GM18517 (cell line): Measurements from ENCODE around the gene MAML2.
"Not testable (repeated sequence)": the region's sequence is repeated elsewhere in the genome, so short reads cannot be mapped to it uniquely, and the experiment has no call there.

Experiments
- ATAC-seq: cut with Tn5 transposase; IDR thresholded peaks from one replicate; pipeline ENCODE4 v1.9.1; 2021; ENCODE audit warnings: mild to moderate bottlenecking, moderate library complexity; ENCODE audit not compliant: unreplicated experiment

Gene MAML2

GRCh38 chr11:96193745-96194443 is 149.1 kb downstream of the MAML2 start:
- no peak for ATAC-seq

DNA sequence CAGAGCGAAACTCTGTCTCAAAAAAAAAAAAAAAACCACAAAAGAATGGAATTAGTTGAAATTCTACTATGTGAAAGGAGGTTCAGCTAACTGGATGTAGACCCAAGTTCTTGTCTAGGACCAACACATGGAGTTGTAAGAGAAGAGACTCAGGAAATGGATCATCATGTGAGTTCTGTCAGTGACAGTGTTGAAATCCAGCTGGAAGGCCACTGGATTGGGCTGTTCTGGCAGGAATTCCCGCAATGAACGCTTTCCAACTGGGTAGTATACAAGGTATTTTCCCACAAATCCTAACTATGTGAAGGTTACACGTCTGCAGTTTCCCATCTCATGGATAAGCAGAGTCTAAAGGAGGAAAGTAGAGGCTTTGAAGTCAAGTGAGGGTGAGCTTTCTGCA is 151.2 kb downstream of the MAML2 start:
- no peak for ATAC-seq

- peak; percentile 49 for ATAC-seq
Measured at GRCh38 chr11:96189351-96189750, 153.6 kb downstream of the MAML2 start.

GRCh38 chr11:96188243-96189006 is 154.6 kb downstream of the MAML2 start:
- peak; percentile 56 for ATAC-seq

DNA sequence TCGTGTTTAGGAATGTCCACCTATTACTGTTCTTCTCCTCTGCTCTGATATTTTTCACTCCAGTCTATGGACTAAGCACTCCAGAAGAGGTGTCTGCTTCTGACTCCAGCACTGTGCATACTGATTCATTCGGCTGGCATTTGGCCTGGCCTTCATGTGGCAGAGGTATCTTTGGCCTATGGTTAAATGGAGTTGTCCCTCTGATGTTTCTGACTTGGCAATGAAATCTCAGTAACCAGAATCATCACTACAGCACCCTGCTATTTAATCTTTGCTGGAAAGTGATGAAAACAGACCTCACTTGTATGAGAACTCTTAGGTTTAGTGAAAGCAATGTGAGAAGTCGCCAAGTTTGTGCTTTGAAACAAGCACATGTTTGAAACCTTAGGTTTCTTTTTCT is 155.2 kb downstream of the MAML2 start:
- ATAC-seq: no peak

DNA sequence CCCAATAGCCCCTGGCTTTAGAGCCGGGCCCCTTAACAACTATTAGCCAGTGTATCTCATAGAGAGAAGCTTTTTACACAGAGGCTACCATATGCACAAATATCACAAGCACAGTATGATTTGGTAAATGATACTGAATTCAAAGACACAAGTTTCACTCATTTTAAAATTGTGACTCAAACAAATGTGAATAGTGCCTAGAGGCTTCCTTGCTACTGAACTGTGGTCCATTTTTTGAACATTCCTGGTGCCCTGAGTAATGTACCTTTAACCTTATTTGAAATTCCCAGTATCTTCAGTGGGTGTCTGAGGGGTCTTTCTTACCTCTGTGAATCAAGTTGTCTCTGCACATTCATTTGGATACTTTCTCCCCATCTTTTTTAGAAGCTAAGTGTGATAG is 156.2 kb downstream of the MAML2 start:
- no peak for ATAC-seq

DNA sequence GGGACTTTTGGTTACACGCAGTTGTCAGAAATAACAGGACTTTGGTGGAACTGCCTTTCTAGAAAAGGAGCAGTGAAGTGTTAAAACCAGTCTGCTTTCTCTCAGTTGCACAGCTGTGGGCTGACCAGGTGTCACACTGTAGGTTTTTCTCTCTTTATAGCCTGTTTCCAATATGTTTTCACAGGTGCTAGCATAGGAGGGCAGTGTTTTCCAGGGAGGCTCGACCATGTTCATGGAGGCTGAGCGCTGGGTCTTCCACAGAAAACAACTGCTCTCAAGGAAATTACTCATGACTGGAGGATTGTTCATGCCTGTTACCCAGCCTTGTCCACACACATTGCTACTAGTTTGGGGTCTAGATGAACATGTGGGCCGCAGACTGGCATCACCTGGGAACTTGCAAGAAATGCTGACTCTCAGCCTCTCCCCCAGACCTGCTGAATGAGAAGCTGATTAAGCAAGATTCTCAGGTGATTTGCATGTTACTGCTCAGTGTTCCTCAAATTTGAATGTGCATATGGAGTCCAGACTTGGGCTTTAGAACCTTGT is 157.7 kb downstream of the MAML2 start:
- ATAC-seq: peak; percentile 66

- not testable (repeated sequence) for ATAC-seq
Measured at GRCh38 chr11:96180937-96181336, 162.1 kb downstream of the MAML2 start.

GRCh38 chr11:96180341-96180740 is 162.7 kb downstream of the MAML2 start:
- no peak for ATAC-seq

DNA sequence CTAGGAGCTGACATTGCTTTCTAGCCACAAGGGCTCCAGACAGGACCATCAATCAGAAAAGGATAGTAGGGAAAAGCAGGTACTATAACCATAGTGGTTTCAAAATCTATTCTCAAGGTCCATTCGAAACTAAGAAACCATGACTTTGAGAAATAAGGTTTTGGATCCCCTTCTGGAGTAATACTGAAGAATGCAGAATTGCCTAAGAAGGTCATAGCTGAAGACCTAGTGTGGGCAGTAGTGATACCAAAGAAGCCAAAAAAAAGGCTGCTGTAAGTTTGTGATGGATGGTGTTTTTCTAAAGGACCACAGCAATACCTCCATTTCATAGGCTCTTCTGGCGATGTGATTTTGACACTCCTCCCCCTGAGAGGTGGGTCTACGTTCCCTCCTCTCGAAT is 163.1 kb downstream of the MAML2 start:
- ATAC-seq: no peak

GRCh38 chr11:96178887-96179279 is 164.1 kb downstream of the MAML2 start:
- ATAC-seq: no peak

- ATAC-seq: no peak
Measured at GRCh38 chr11:96178049-96178886, 164.7 kb downstream of the MAML2 start.

DNA sequence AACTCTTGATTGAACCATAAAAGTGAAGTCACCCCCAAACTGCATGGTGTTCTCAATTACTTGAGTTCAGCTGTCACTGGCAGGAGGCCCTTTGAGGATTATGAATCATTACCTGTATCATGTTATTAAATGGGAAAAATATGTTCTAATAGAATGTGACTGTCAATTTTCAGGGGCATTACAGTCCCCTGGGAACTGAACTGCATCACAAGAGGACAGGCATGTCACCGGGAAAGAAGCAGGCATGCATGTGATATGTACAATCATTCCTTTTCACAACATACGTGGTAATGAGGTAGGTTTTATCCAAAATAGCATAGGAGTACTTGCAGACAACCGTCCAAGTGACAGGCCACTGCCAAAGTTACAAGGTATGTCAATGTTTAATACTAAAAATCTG is 165.8 kb downstream of the MAML2 start:
- ATAC-seq: no peak

GRCh38 chr11:96173906-96174305 is 169.1 kb downstream of the MAML2 start:
- ATAC-seq: no peak

GRCh38 chr11:96173422-96173821 is 169.6 kb downstream of the MAML2 start:
- no peak for ATAC-seq

GRCh38 chr11:96172604-96173003 is 170.4 kb downstream of the MAML2 start:
- ATAC-seq: no peak

GRCh38 chr11:96169250-96169649 is 173.7 kb downstream of the MAML2 start:
- no peak for ATAC-seq

GRCh38 chr11:96168623-96169022 is 174.4 kb downstream of the MAML2 start:
- no peak for ATAC-seq

DNA sequence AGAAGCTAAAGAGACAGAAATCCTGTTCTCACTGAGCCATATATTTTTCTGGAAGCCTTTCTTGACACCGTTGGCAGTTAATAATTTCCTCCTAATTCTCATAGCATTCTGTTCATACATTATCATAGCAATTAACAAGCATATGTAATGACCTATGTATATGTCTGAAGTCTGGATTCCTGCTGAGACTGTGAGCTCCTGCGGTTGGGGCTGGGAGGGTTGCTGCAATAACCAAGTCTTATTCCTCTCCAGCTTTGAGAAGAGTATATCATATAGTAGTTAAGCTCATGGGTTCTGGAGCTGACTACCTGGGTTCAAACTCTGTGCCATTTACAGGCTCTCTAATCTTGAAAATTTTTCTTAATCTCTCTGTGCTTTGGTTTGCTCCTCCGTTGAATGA is 175.2 kb downstream of the MAML2 start:
- ATAC-seq: no peak

GRCh38 chr11:96167203-96167758 is 175.7 kb downstream of the MAML2 start:
- ATAC-seq: no peak
